ENCODE measurements around the gene ST8SIA5. TPM values are rescaled to one million over a fixed set of nuclear protein-coding genes. Genes with fewer than 3 reads are reported as not detected.
A peak's percentile ranks its signal among the peaks of the same experiment; 100 is the strongest.

Gene ST8SIA5
- total and polyA plus RNA-seq, 10 of the 15 experiments (the other 5 are each of a cell fraction or from before 2014, with no cell fraction given): 0.02 to 0.32 (median 0.12) TPM; not detected in 1

DNA sequence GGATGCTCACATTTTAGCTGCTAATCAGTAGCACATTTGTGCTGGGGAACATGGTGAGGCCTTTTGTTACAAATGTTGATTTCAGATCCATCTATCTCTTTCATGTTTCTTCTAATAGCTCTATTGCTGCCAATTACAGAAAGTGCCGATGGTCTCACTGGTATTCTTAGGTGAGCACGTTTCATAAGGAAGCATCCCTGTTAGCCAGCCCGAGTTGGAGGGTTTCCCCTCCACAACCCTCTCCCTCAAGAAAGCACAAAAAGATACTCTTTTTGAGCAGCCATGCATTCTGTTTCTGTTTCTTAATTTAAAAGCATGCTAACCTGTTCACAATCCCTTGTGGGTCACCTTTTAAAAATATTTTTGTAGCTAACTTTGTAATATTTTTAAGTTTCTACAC lies 30.8 kb upstream of the ST8SIA5 start:
- FAIRE-seq: no peak
- H3K4me1 ChIP-seq (ENCODE audit: control insufficient read depth, insufficient read depth, low read length): 0 out of 2 replicates have a peak, but pooled peaks cover 3% of the 10 kb centered on the region
- DNase-seq (ENCODE audit: low read depth, low spot score): peak; percentile 12
- ChIA-PET RAD21 (ENCODE audit: unreplicated experiment) (interaction anchor here (0.6 to 1.4 kb wide), 4 partner anchors 25 to 1045 kb away, joined by 3 to 8 read pairs (median 4); no protein-coding TSS in a partner anchor), SMC1A (ENCODE audit: uncharacterized antibody, unreplicated experiment) (interaction anchor here (0.6 to 2.3 kb wide), 4 partner anchors 9 to 618 kb away, joined by 3 to 17 read pairs (median 4); partner anchors contain the start of genes KATNAL2 and PIAS2), CTCF (interaction anchor here (0.8 to 2.2 kb wide), 4 partner anchors 15 to 130 kb away, joined by 3 to 6 read pairs (median 4); no protein-coding TSS in a partner anchor), POLR2A (no interaction called here)
- in situ Hi-C loops (cut with MboI): no loop called here
- WGBS (ENCODE audit: insufficient coverage, insufficient replicate concordance, low lambda C conversion rate, missing lambda C conversion rate): 4% methylated on average over 3 of the region's 3 CpGs
- H2AFZ ChIP-seq (ENCODE audit: control insufficient read depth, low read depth, low read length): no peak overlapping the region
- H3K9ac ChIP-seq (ENCODE audit: control insufficient read depth, insufficient read depth, low read length): no peak overlapping the region
- H4K20me1 ChIP-seq (ENCODE audit: control insufficient read depth, insufficient read depth): no peaks in the 10 kb centered on the region
- no peaks in the 10 kb centered on the region; the same call in 2 of the 3 replicates for H3K9me3 ChIP-seq (replicated peaks; ENCODE audit: control insufficient read depth, insufficient read depth, low read length)
- no peak overlapping the region for H3K4me3 ChIP-seq
- 0 out of 2 replicates have a peak, but pooled peaks have one; percentile 12 for TF ChIP-seq PAX5 (IDR thresholded peaks at IDR 0.05; ENCODE audit: borderline replicate concordance, low read depth, low read length)
- no peak for TF ChIP-seq CBX3 (IDR thresholded peaks at IDR 0.05; ENCODE audit: borderline replicate concordance, low read depth)
- TF ChIP-seq STAT3 (IDR thresholded peaks at IDR 0.05; ENCODE audit: low read depth, low read length): no peak
- peak; percentile 52 to 57; a peak in 3 of 4 replicates for TF ChIP-seq BHLHE40 (IDR thresholded peaks at IDR 0.05; ENCODE audit: borderline replicate concordance in 1 of 2, low read depth in 2 of 2, low read length in 1 of 2)
- TF ChIP-seq EP300 (IDR thresholded peaks at IDR 0.05; ENCODE audit: borderline replicate concordance in 1 of 2, control insufficient read depth in 1 of 2, low read depth in 2 of 2, low read length in 2 of 2): no peak
- peak overlapping the region; percentile 11; the same call in 1 of the 2 replicates for H3K4me2 ChIP-seq (ENCODE audit: control insufficient read depth, insufficient read depth)
- H3K27ac ChIP-seq (ENCODE audit: control insufficient read depth, insufficient read depth): no peak overlapping the region
- H3K36me3 ChIP-seq (ENCODE audit: control insufficient read depth in 2 of 2, insufficient read depth in 2 of 2, low read length in 1 of 2): no peaks in the 10 kb centered on the region
- no peaks in the 10 kb centered on the region for H3K27me3 ChIP-seq (replicated peaks in 1 of 2; ENCODE audit: control insufficient read depth in 2 of 2, insufficient read depth in 2 of 2, low read length in 1 of 2)
- peak; percentile 37 for ATAC-seq
- intact Hi-C loops (cut with micrococcal nuclease; ENCODE audit: unreplicated experiment): no loop called here
- BruUV-seq (replicated peaks): no TSS peak
- H3K79me2 ChIP-seq (ENCODE audit: control insufficient read depth, insufficient read depth, low read length): no peaks in the 10 kb centered on the region

DNA sequence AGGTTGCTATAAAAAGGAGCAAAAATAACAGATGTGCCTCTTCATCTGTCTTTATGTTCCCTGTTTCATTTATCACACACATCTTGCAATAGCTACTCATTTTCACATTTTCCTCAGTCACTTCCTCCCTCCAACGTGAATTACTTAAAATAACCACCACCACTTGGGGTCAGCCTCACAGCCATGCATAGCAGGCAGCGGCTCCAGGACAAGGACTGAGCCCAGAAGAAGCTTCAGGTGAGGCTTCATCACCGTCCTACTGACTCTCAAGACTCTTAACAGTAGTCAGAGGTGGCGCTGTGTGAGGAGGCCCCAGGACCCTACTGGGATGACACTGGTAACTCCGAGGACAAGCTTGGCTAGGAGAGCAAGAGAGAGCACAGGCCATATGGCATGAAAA lies 15.5 kb upstream of the ST8SIA5 start:
- 54% methylated on average over 5 of the region's 5 CpGs for WGBS (ENCODE audit: insufficient coverage, insufficient replicate concordance, low lambda C conversion rate, missing lambda C conversion rate)
- 0 out of 2 replicates have a peak, but pooled peaks have one; percentile 20 for TF ChIP-seq RAD21 (IDR thresholded peaks at IDR 0.05; ENCODE audit: insufficient read depth, low read depth, low read length)
- TF ChIP-seq, protein P1, sequence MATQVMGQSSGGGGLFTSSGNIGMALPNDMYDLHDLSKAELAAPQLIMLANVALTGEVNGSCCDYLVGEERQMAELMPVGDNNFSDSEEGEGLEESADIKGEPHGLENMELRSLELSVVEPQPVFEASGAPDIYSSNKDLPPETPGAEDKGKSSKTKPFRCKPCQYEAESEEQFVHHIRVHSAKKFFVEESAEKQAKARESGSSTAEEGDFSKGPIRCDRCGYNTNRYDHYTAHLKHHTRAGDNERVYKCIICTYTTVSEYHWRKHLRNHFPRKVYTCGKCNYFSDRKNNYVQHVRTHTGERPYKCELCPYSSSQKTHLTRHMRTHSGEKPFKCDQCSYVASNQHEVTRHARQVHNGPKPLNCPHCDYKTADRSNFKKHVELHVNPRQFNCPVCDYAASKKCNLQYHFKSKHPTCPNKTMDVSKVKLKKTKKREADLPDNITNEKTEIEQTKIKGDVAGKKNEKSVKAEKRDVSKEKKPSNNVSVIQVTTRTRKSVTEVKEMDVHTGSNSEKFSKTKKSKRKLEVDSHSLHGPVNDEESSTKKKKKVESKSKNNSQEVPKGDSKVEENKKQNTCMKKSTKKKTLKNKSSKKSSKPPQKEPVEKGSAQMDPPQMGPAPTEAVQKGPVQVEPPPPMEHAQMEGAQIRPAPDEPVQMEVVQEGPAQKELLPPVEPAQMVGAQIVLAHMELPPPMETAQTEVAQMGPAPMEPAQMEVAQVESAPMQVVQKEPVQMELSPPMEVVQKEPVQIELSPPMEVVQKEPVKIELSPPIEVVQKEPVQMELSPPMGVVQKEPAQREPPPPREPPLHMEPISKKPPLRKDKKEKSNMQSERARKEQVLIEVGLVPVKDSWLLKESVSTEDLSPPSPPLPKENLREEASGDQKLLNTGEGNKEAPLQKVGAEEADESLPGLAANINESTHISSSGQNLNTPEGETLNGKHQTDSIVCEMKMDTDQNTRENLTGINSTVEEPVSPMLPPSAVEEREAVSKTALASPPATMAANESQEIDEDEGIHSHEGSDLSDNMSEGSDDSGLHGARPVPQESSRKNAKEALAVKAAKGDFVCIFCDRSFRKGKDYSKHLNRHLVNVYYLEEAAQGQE (IDR thresholded peaks at IDR 0.05; ENCODE audit: low read depth, low read length): no peak
- POLR2A ChIA-PET: no interaction called here

More for the DNA sequence above, 15.5 kb upstream of the ST8SIA5 start:
- DNase-seq (ENCODE audit: low read depth, low spot score): no peak
- no peak for FAIRE-seq
- H3K4me2 ChIP-seq (ENCODE audit: control insufficient read depth, insufficient read depth): no peak overlapping the region
- H4K20me1 ChIP-seq (ENCODE audit: control insufficient read depth, insufficient read depth): no peaks in the 10 kb centered on the region
- no peaks in the 10 kb centered on the region for H3K9me3 ChIP-seq (replicated peaks; ENCODE audit: control insufficient read depth, insufficient read depth, low read length)
- no peak overlapping the region for H3K27ac ChIP-seq (ENCODE audit: control insufficient read depth, insufficient read depth)
- no peak; the same call in 2 of the 3 replicates for ATAC-seq
- H3K36me3 ChIP-seq (ENCODE audit: control insufficient read depth in 2 of 2, insufficient read depth in 2 of 2, low read length in 1 of 2): no peaks in the 10 kb centered on the region
- H3K4me3 ChIP-seq: no peak overlapping the region
- ChIA-PET RAD21 (ENCODE audit: unreplicated experiment) (interaction anchor here (1.5 kb wide), 1 partner anchor 145 kb away, joined by 5 read pairs; the partner anchor contains the start of genes KATNAL2 and PIAS2), SMC1A (ENCODE audit: uncharacterized antibody, unreplicated experiment) (interaction anchor here (0.5 kb wide), 1 partner anchor 1317 kb away, joined by 3 read pairs; no protein-coding TSS in a partner anchor), CTCF (interaction anchor here (0.7 to 1.1 kb wide), 3 partner anchors 15 to 61 kb away, joined by 3 to 5 read pairs (median 4); no protein-coding TSS in a partner anchor)
- intact Hi-C loops (cut with micrococcal nuclease; ENCODE audit: unreplicated experiment): no loop called here
- no peak overlapping the region for H3K9ac ChIP-seq (ENCODE audit: control insufficient read depth, insufficient read depth, low read length)
- H2AFZ ChIP-seq (ENCODE audit: control insufficient read depth, low read depth, low read length): no peak overlapping the region
- in situ Hi-C loops (cut with MboI): no loop called here
- no peaks in the 10 kb centered on the region for H3K4me1 ChIP-seq (ENCODE audit: control insufficient read depth, insufficient read depth, low read length)
- H3K27me3 ChIP-seq (replicated peaks in 1 of 2; ENCODE audit: control insufficient read depth in 2 of 2, insufficient read depth in 2 of 2, low read length in 1 of 2): no peaks in the 10 kb centered on the region
- H3K79me2 ChIP-seq (ENCODE audit: control insufficient read depth, insufficient read depth, low read length): no peaks in the 10 kb centered on the region
- no TSS peak for BruUV-seq (replicated peaks)
